Measurements from ENCODE around the gene SPARCL1. TPM values are rescaled to one million over a fixed set of nuclear protein-coding genes. Genes with fewer than 3 reads are reported as not detected.
"Not testable (repeated sequence)": the region's sequence is repeated elsewhere in the genome, so short reads cannot be mapped to it uniquely, and the experiment has no call there.

The SPARCL1 gene
- total and polyA plus RNA-seq, 9 of the 15 experiments (the other 6 are each of a cell fraction or from before 2014, with no cell fraction given): 0.03 to 0.71 (median 0.05) TPM; not detected in 3

GRCh38 chr4:87483247-87483646, 45.9 kb downstream of the SPARCL1 start:
- POLR2A ChIA-PET: interaction anchor here (0.5 kb wide), 1 partner anchor 434 kb away, joined by 3 read pairs; no protein-coding TSS in a partner anchor
- in situ Hi-C loops (cut with MboI); DNase-seq (ENCODE audit: extremely low read depth in 1 of 4, low spot score in 3 of 4); CTCF ChIA-PET (ENCODE audit: low intra/inter-chr PET ratio); ATAC-seq; H4K20me1 ChIP-seq (replicated peaks; ENCODE audit: control insufficient read depth, insufficient read depth, low read length); intact Hi-C loops (cut with micrococcal nuclease); H3K27me3 ChIP-seq (ENCODE audit: control insufficient read depth in 2 of 2, insufficient read depth in 2 of 2, low read length in 2 of 2); BruUV-seq (replicated peaks); H3K79me2 ChIP-seq (ENCODE audit: control insufficient read depth, insufficient read depth, low read length); H2AFZ ChIP-seq (ENCODE audit: low read depth, low read length); H3K4me3 ChIP-seq; H3K9me3 ChIP-seq (replicated peaks; ENCODE audit: control insufficient read depth, insufficient read depth, low read depth, low read length); H3K36me3 ChIP-seq (ENCODE audit: control insufficient read depth, insufficient read depth, low read length); H3K9me1 ChIP-seq (ENCODE audit: control insufficient read depth, insufficient read depth, low read length); H3K27ac ChIP-seq (ENCODE audit: extremely low read depth, low read depth, low read length); H3K4me2 ChIP-seq (ENCODE audit: insufficient read depth, low read length); FAIRE-seq; H3K9ac ChIP-seq (ENCODE audit: insufficient read depth in 1 of 2, low read depth in 2 of 2, low read length in 2 of 2); H3K4me1 ChIP-seq (replicated peaks in 1 of 2; ENCODE audit: control insufficient read depth in 2 of 2, insufficient read depth in 2 of 2, low read length in 2 of 2): not testable (repeated sequence)
- TF ChIP-seq RBM25 (IDR thresholded peaks at IDR 0.05; ENCODE audit: low read depth, low read length, severe bottlenecking): peak; percentile 21
- peak; percentile 72 for TF ChIP-seq ZNF146 (CRISPR knock-in tag; IDR thresholded peaks at IDR 0.05; ENCODE audit: unreplicated experiment)
- TF ChIP-seq BCOR (IDR thresholded peaks at IDR 0.05): 0 out of 2 replicates have a peak, but pooled peaks have one; percentile 24

- ChIA-PET CTCF (ENCODE audit: low intra/inter-chr PET ratio) (no interaction called here), POLR2A (interaction anchor here (0.6 kb wide), 1 partner anchor 301 kb away, joined by 3 read pairs; no protein-coding TSS in a partner anchor)
- DNase-seq (ENCODE audit: extremely low read depth in 1 of 4, low spot score in 3 of 4) (no peak), ATAC-seq (no peak), FAIRE-seq (no peak)
- H3K27ac ChIP-seq (ENCODE audit: extremely low read depth, low read depth, low read length): no peak overlapping the region
- H3K27me3 ChIP-seq (ENCODE audit: control insufficient read depth in 2 of 2, insufficient read depth in 2 of 2, low read length in 2 of 2): no peaks in the 10 kb centered on the region
- intact Hi-C loops (cut with micrococcal nuclease): no loop called here
- no peak overlapping the region for H2AFZ ChIP-seq (ENCODE audit: low read depth, low read length)
- H3K36me3 ChIP-seq (ENCODE audit: control insufficient read depth, insufficient read depth, low read length): no peaks in the 10 kb centered on the region
- H3K9ac ChIP-seq (ENCODE audit: insufficient read depth in 1 of 2, low read depth in 2 of 2, low read length in 2 of 2): no peak overlapping the region
- in situ Hi-C loops (cut with MboI): no loop called here
- no peak overlapping the region for H3K4me2 ChIP-seq (ENCODE audit: insufficient read depth, low read length)
- no peak overlapping the region for H3K4me3 ChIP-seq
- BruUV-seq (replicated peaks): no TSS peak
- no peaks in the 10 kb centered on the region for H4K20me1 ChIP-seq (replicated peaks; ENCODE audit: control insufficient read depth, insufficient read depth, low read length)
- no peaks in the 10 kb centered on the region for H3K9me1 ChIP-seq (ENCODE audit: control insufficient read depth, insufficient read depth, low read length)
- TF ChIP-seq ZNF24 (IDR thresholded peaks at IDR 0.05) (no peak), C11orf30 (IDR thresholded peaks at IDR 0.05; ENCODE audit: low read depth) (peak; percentile 25; the same call in 1 of the 2 replicates), ZNF316 (IDR thresholded peaks at IDR 0.05) (0 out of 2 replicates have a peak, but pooled peaks have one; percentile 28), PREB (CRISPR knock-in tag; IDR thresholded peaks at IDR 0.05) (no peak)
- H3K4me1 ChIP-seq (replicated peaks in 1 of 2; ENCODE audit: control insufficient read depth in 2 of 2, insufficient read depth in 2 of 2, low read length in 2 of 2): no peaks in the 10 kb centered on the region
- H3K9me3 ChIP-seq (replicated peaks; ENCODE audit: control insufficient read depth, insufficient read depth, low read depth, low read length): no peaks in the 10 kb centered on the region
- H3K79me2 ChIP-seq (ENCODE audit: control insufficient read depth, insufficient read depth, low read length): no peaks in the 10 kb centered on the region
These were observed 47.8 kb downstream of the SPARCL1 start for GRCh38 chr4:87481377-87481776.

All from K562 (cell line).